ENCODE data around the gene RELL2. TPM values are rescaled to one million over a fixed set of nuclear protein-coding genes. Genes with fewer than 3 reads are reported as not detected.

Gene RELL2
- polyA plus RNA-seq, 1 experiment, result 3.0 TPM

DNA sequence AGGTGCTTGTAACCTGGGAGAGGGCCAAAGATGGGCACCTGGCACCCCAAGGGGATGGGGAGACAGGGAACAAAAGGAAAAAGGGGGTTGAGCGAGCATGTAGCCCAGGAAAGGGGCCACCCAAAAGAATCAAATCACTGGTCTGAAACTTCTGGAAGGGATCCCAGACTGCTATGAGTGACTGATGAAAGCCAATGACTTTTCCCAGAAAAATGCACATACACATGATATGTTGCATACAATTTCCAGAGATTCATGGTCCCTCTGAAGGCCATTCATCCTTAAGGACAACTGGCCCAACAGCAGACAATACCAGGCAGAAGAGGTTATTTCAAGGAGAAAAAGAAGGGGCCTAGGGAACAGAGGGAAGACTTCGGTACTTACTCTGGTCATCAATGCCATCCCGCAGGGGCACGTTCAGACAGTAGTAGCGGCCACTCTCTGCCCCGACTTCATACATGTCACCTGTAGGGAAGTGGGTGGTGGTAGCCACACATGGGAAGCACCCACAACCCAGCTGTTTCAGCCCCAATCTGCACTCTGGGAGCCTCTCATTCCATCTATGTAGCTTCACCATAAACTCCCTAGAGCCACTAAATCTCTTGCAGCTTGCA, 8.5 kb upstream of the RELL2 start:
- POLR2A ChIA-PET, result no interaction called here
- H3K27ac ChIP-seq (ENCODE audit: low read depth, low read length), result no peak overlapping the region
- CTCF ChIA-PET, result interaction anchor here (1.2 to 11.5 kb wide), 2 partner anchors 8 to 9 kb away, joined by 8 to 175 read pairs; partner anchors contain the start of gene DIAPH1
- no peak overlapping the region for H3K4me3 ChIP-seq (ENCODE audit: low read depth, low read length)
- TF ChIP-seq, protein P1, sequence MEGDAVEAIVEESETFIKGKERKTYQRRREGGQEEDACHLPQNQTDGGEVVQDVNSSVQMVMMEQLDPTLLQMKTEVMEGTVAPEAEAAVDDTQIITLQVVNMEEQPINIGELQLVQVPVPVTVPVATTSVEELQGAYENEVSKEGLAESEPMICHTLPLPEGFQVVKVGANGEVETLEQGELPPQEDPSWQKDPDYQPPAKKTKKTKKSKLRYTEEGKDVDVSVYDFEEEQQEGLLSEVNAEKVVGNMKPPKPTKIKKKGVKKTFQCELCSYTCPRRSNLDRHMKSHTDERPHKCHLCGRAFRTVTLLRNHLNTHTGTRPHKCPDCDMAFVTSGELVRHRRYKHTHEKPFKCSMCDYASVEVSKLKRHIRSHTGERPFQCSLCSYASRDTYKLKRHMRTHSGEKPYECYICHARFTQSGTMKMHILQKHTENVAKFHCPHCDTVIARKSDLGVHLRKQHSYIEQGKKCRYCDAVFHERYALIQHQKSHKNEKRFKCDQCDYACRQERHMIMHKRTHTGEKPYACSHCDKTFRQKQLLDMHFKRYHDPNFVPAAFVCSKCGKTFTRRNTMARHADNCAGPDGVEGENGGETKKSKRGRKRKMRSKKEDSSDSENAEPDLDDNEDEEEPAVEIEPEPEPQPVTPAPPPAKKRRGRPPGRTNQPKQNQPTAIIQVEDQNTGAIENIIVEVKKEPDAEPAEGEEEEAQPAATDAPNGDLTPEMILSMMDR (IDR thresholded peaks at IDR 0.05; ENCODE audit: low read depth, low read length), result no peak
- H3K9me3 ChIP-seq (ENCODE audit: control insufficient read depth, insufficient read depth, low read length), result no peaks in the 10 kb centered on the region
- no peaks in the 10 kb centered on the region for H3K27me3 ChIP-seq (ENCODE audit: control insufficient read depth, insufficient read depth, low read length)
- no peak for DNase-seq (ENCODE audit: low read depth, low spot score)

DNA sequence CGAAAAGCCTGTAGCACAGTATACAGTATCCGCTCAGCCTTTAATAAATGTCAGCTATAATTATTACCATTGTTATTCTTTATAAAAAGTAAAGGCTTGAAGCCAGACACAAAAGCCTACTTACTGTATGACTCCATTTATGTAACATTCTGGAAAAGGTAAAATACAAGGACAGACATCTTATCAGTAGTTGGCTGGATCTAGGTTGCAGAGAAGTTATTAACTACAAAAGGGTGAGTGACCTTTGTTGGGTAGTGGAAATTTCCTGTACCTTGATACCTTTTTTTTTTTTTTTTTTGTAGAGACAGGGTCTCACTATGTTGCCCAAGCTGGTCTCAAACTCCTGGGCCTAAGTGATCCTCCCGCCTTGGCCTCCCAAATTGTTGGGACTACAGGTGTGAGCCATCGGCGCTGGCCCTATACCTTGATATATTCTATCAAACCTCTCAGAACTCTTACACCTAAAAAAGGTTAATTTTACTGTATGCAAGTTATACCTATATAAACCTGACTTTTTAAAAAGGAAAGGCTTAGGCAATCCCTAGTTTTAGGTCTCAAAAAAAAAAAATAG, 6.1 kb upstream of the RELL2 start:
- TF ChIP-seq, protein P1 (IDR thresholded peaks at IDR 0.05; ENCODE audit: low read depth, low read length), result no peak
- DNase-seq (ENCODE audit: low read depth, low spot score), result no peak
- ChIA-PET POLR2A (no interaction called here), CTCF (interaction anchor here (0.7 to 11.5 kb wide), 5 partner anchors 11 to 64 kb away, joined by 3 to 175 read pairs (median 5); partner anchors contain the start of genes DIAPH1 and FCHSD1)
- Histone ChIP-seq H3K9me3 (ENCODE audit: control insufficient read depth, insufficient read depth, low read length) (no peaks in the 10 kb centered on the region), H3K4me3 (ENCODE audit: low read depth, low read length) (no peak overlapping the region), H3K27ac (ENCODE audit: low read depth, low read length) (no peak overlapping the region), H3K27me3 (ENCODE audit: control insufficient read depth, insufficient read depth, low read length) (no peaks in the 10 kb centered on the region)

DNA sequence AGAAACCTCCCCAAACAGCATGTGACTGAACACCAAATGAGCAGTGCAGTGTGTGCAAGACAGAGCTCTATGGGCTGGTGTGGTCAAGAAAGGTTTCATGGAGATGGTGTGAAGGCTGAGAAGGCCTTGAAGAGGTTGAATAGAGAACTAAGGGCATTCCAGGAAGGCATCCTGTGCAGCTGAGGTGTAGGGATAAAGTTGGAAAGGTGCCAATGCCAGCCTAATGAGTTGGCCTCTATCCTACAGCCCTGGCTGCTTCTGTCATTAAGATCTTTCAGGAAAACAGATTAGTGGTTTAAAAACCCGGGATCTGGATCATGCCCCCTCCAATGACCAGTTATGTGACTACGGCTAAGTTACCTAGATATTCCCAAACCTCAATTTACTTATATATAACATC, 4.1 kb upstream of the RELL2 start:
- Histone ChIP-seq H3K27me3 (ENCODE audit: control insufficient read depth, insufficient read depth, low read length) (no peaks in the 10 kb centered on the region), H3K27ac (ENCODE audit: low read depth, low read length) (no peak overlapping the region), H3K9me3 (ENCODE audit: control insufficient read depth, insufficient read depth, low read length) (no peaks in the 10 kb centered on the region; the same call in 1 of the 2 replicates), H3K4me3 (ENCODE audit: low read depth, low read length) (no peak overlapping the region)
- TF ChIP-seq, protein P1 (IDR thresholded peaks at IDR 0.05; ENCODE audit: low read depth, low read length), result no peak
- ChIA-PET CTCF (interaction anchor here (0.6 to 11.5 kb wide), 4 partner anchors 13 to 69 kb away, joined by 3 to 175 read pairs (median 28); partner anchors contain the start of gene DIAPH1), POLR2A (interaction anchor here (1.1 kb wide), 1 partner anchor 567 kb away, joined by 3 read pairs; no protein-coding TSS in a partner anchor)
- no peak for DNase-seq (ENCODE audit: low read depth, low spot score)

DNA sequence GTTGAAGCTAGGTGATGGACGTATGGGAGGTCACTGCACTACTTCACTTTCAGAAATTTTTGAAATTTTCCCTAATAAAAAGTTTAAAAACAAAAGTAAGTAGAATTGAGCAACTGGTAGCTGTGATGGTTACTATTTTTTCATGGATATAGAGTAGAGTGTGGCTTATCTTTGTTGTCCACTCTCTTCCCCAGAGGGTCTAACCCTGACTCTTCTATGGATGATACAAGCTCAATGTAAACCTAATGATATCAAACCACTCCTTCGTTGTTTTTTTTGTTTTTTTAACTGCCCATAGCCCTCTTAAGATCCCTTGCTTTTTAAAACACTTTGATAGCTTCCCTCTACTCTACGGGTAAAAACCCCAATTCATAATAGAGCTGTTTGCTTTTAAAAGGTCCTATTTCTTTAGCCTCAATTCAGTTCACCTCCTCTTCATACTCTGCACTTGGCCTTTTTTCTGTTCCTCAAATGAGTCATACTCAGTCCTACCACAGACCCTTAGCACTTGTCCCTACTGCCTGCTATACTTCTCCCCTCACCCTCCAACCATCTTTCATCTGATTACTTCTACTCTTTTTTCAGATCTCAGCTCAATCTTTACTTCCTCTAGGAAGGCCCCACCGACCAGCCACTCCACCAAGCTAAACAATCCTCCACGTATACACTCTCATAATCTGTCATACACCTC, 2.8 kb upstream of the RELL2 start:
- DNase-seq (ENCODE audit: low read depth, low spot score), result no peak
- H3K4me3 ChIP-seq (ENCODE audit: low read depth, low read length), result no peak overlapping the region
- no peaks in the 10 kb centered on the region; the same call in 1 of the 2 replicates for H3K9me3 ChIP-seq (ENCODE audit: control insufficient read depth, insufficient read depth, low read length)
- POLR2A ChIA-PET, result interaction anchor here (1.0 kb wide), 1 partner anchor 15 kb away, joined by 6 read pairs; the partner anchor contains the start of gene DIAPH1
- H3K27ac ChIP-seq (ENCODE audit: low read depth, low read length), result no peak overlapping the region
- CTCF ChIA-PET, result interaction anchor here (0.6 to 11.5 kb wide), 6 partner anchors 9 to 70 kb away, joined by 3 to 175 read pairs (median 4); partner anchors contain the start of gene DIAPH1
- H3K27me3 ChIP-seq (ENCODE audit: control insufficient read depth, insufficient read depth, low read length), result no peaks in the 10 kb centered on the region
- TF ChIP-seq, protein P1 (IDR thresholded peaks at IDR 0.05; ENCODE audit: low read depth, low read length), result no peak
